Testis (tissue), 2 donors: ENCODE measurements around the gene KIAA1958.

Experiments used
- POLR2A ChIP-seq: fragments of 450-650 bp; IDR thresholded peaks from one replicate; pipeline ENCODE4 v1.6.1; 2017; ENCODE audit warnings: antibody characterized with exemption, mild to moderate bottlenecking, moderate library complexity
- TF ChIP-seq, protein P1 (sequence below), 3 experiments: fragments of 450-650 bp in 2 of 3; fragments of 200-600 bp in 1 of 3; sonication (generic) in 1 of 3; IDR thresholded peaks; one replicate each; pipeline ENCODE4 v1.5.1; 2016 to 2019; ENCODE audit warnings: antibody characterized with exemption in 3 of 3, mild to moderate bottlenecking in 2 of 3, moderate library complexity in 1 of 3

DNA sequence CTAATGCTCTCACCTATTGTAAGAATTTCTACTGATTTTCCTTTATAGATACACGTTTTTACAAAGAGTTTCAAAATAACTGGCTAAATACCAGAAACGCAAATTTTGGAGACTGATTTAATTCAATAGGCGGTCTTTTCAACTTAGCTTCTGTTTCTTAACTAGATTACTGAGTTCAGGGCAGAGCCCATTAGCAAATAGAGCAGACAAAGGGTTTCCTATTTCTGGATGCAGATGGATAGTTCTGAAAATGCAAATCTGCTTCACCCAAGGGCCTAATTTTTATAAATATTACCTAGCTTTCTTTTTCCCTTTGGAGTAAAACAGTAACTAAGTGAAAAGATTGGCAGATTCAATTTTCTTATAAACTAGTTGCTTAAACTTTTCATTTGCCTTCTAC is 13.6 kb upstream of the KIAA1958 start:
- TF ChIP-seq POLR2A, result no peak
- TF ChIP-seq, protein P1, sequence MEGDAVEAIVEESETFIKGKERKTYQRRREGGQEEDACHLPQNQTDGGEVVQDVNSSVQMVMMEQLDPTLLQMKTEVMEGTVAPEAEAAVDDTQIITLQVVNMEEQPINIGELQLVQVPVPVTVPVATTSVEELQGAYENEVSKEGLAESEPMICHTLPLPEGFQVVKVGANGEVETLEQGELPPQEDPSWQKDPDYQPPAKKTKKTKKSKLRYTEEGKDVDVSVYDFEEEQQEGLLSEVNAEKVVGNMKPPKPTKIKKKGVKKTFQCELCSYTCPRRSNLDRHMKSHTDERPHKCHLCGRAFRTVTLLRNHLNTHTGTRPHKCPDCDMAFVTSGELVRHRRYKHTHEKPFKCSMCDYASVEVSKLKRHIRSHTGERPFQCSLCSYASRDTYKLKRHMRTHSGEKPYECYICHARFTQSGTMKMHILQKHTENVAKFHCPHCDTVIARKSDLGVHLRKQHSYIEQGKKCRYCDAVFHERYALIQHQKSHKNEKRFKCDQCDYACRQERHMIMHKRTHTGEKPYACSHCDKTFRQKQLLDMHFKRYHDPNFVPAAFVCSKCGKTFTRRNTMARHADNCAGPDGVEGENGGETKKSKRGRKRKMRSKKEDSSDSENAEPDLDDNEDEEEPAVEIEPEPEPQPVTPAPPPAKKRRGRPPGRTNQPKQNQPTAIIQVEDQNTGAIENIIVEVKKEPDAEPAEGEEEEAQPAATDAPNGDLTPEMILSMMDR (IDR thresholded peaks at IDR 0.05), result no peak
